ENCODE results near the gene SUPT5H.

The SUPT5H gene

DNA sequence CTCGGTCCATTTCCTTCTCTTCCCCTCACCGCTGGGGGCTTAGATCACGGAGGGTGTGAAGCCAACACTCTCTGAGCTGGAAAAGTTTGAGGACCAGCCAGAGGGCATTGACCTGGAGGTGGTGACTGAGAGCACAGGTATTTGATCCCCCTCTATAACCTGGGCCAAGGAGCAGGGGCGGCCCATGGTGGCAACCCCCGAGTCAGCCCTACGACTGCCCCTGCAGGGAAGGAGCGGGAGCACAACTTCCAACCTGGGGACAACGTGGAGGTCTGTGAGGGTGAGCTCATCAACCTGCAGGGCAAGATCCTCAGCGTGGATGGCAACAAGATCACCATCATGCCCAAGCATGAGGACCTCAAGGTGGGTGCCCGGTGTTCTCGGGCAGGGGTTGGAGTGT, 23.7 kb downstream of the SUPT5H start:
- DNase-seq (ENCODE audit: low spot score): no peak
- in situ Hi-C loops (cut with MboI; ENCODE audit: low pct_unique_long_range_greater_than_20kb, low sequenced_read_pairs, unreplicated experiment): no loop called here
- TF ChIP-seq, protein P1, sequence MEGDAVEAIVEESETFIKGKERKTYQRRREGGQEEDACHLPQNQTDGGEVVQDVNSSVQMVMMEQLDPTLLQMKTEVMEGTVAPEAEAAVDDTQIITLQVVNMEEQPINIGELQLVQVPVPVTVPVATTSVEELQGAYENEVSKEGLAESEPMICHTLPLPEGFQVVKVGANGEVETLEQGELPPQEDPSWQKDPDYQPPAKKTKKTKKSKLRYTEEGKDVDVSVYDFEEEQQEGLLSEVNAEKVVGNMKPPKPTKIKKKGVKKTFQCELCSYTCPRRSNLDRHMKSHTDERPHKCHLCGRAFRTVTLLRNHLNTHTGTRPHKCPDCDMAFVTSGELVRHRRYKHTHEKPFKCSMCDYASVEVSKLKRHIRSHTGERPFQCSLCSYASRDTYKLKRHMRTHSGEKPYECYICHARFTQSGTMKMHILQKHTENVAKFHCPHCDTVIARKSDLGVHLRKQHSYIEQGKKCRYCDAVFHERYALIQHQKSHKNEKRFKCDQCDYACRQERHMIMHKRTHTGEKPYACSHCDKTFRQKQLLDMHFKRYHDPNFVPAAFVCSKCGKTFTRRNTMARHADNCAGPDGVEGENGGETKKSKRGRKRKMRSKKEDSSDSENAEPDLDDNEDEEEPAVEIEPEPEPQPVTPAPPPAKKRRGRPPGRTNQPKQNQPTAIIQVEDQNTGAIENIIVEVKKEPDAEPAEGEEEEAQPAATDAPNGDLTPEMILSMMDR (IDR thresholded peaks at IDR 0.05; ENCODE audit: extremely low read depth, insufficient read depth, missing control alignments): no peak

DNA sequence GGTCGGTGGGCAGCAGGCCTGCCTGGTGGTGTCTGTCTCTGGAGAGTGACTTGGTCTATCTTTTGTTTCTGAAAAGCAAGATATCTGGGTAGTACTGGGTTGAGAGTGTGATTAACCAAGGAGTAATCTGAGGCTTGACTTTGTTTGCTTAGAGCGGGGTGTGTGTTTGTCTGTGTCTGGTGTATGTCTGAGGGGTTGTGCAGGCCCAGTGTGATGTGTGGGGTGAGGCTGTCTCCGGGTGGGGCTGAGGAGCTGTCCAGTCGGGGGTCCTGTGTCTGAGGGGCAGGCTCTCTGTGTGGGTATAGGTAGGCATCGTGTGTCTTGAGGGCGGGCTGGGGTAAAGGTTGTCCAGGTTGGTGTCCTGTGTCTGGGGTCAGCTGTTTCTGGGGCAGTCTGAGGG, 24.2 kb downstream of the SUPT5H start:
- in situ Hi-C loops (cut with MboI; ENCODE audit: low pct_unique_long_range_greater_than_20kb, low sequenced_read_pairs, unreplicated experiment): no loop called here
- TF ChIP-seq, protein P1 (IDR thresholded peaks at IDR 0.05; ENCODE audit: extremely low read depth, insufficient read depth, missing control alignments): no peak
- DNase-seq (ENCODE audit: low spot score): no peak

DNA sequence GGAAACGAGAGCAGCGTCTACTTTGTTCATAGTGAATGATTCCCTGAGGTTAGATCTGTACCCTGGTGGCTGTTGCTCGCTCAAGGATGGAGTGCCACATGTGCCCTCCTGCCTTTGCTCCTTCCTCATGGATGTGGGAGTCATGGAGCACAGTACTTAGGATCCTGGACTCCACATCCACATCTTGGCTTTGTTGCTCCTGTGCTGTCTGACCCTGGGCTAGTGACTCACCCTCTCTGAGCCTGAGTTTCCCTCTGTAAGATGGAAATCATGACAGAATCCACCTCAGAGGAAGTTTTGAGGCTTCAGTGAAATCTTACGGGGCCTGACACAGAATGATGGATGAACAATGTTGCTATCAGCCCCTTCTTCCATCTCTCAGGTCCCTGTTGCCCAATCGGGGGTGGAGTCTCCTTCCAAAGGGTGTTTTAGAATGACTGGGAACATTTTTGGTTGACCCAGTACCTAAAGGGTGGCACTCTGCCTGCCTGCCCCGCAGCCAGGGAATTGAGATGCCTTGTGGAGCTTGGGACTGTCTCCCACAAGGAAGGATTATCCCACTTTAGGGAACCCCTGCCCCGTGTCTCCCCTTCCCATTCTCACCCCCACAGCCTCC, 25.4 kb downstream of the SUPT5H start:
- in situ Hi-C loops (cut with MboI; ENCODE audit: low pct_unique_long_range_greater_than_20kb, low sequenced_read_pairs, unreplicated experiment): no loop called here
- DNase-seq (ENCODE audit: low spot score): no peak
- TF ChIP-seq, protein P1 (IDR thresholded peaks at IDR 0.05; ENCODE audit: extremely low read depth, insufficient read depth, missing control alignments): no peak

DNA sequence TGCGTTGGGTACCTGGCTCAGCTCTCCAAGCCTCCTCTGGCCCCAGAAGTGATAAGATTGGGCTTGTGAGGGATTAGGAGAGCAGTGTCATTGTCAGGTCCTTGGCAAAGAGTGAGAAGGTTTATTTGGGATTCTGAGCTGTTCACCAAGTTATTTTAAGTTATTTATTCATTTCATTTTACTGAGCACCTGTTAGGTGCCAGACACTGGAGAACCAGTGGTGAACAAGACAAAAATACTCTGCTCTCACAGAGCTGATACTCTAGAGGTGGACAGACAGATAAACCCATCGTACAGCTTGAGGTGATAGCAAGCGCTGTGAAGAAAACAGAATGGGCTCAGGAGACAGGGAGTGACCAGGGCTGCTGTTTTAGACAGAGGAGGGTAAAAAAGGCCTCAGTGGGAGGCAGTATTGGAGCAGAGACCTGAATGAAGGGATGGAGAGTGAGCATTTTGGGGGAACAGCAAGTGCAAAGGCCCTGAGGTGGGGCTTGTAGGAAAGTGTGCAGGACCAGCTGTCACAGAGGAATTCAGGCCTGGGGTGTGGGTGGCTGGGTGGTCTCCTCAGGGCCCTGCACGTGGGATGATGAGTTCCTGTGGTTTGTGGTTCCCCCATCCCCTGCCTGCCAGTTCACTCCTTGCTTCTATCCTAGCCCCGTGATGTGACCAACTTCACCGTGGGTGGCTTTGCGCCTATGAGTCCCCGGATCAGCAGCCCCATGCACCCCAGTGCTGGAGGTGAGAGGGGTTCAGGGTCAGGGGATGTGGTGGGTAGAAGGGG, 26.6 kb downstream of the SUPT5H start:
- no peak for DNase-seq (ENCODE audit: low spot score)
- TF ChIP-seq, protein P1 (IDR thresholded peaks at IDR 0.05; ENCODE audit: extremely low read depth, insufficient read depth, missing control alignments): no peak
- in situ Hi-C loops (cut with MboI; ENCODE audit: low pct_unique_long_range_greater_than_20kb, low sequenced_read_pairs, unreplicated experiment): no loop called here

DNA sequence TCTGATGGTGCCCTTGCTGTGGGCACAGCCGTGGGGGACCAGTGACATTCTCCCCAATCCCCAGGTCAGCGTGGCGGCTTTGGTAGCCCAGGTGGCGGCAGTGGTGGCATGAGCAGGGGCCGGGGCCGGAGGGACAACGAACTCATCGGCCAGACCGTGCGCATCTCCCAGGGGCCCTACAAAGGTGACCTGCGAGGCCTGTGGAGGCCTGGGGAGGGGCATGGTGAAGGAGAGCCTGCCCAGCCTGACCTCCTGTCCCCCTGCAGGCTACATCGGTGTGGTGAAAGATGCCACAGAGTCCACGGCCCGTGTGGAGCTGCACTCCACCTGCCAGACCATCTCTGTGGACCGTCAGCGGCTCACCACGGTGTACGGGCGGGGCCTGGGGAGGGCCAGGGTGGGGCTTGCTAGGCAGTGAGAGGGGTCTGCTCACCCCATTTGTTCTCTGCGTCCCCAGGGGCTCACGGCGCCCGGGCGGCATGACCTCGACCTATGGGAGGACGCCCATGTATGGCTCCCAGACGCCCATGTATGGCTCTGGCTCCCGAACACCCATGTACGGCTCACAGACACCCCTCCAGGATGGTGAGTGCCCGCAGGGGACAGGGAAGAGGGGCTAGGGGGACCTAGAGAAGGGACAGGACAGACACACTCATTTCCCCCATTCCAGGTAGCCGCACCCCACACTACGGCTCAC, 27.5 kb downstream of the SUPT5H start:
- no peak for DNase-seq (ENCODE audit: low spot score)
- TF ChIP-seq, protein P1 (IDR thresholded peaks at IDR 0.05; ENCODE audit: extremely low read depth, insufficient read depth, missing control alignments): no peak
- in situ Hi-C loops (cut with MboI; ENCODE audit: low pct_unique_long_range_greater_than_20kb, low sequenced_read_pairs, unreplicated experiment): no loop called here

DNA sequence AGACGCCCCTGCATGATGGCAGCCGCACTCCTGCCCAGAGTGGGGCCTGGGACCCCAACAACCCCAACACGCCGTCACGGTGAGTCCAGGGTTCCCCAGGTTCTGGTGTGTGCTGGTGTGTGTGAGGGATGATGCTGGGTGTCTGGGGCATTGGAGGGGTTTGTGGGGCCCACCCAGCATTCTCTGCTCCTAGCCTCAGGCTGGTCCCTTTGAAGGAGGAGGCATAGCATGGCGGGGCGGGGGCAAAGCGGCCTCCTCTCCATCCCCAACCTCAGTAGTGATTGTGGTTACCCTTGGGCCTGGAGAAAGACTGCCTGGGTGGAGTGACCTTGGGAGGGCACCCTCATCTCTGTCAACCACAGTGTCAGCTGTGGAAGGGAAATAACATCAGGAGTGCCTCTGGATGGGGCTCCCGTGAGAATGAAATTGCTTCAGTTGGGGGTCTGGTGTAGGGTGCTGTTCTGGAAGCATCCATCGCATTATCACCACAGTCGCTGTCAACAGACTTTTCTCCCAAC, 28.1 kb downstream of the SUPT5H start:
- DNase-seq (ENCODE audit: low spot score): no peak
- TF ChIP-seq, protein P1 (IDR thresholded peaks at IDR 0.05; ENCODE audit: extremely low read depth, insufficient read depth, missing control alignments): no peak
- in situ Hi-C loops (cut with MboI; ENCODE audit: low pct_unique_long_range_greater_than_20kb, low sequenced_read_pairs, unreplicated experiment): no loop called here
